HepG2 (cell line): ENCODE measurements around the gene TTC38. TPM values are rescaled to one million over a fixed set of nuclear protein-coding genes. Genes with fewer than 3 reads are reported as not detected.

Experiments
- ARHGAP35 ChIP-seq: sonication (generic); formaldehyde crosslinking; IDR thresholded peaks from 2 replicates; pipeline ENCODE4 v1.9.0; 2022; ENCODE audit warnings: mild to moderate bottlenecking, inconsistent platforms, moderate library complexity, missing genetic modification reagents, borderline replicate concordance
- EP300 ChIP-seq, 3 experiments: sonication (generic) in 1 of 3; formaldehyde crosslinking in 1 of 3; IDR thresholded peaks; 2 replicates each; pipeline versions ENCODE4 v1.5.1 to v1.6.1; 2011 to 2020; ENCODE audit warnings: low read depth in 2 of 3, low read length in 2 of 3, borderline replicate concordance in 1 of 3, improper control_type of control experiment in 1 of 3, mild to moderate bottlenecking in 1 of 3, missing genetic modification reagents in 1 of 3, moderate library complexity in 1 of 3
- GFI1 ChIP-seq: sonication (generic); formaldehyde crosslinking; IDR thresholded peaks from 2 replicates; pipeline ENCODE4 v1.5.0; 2020; ENCODE audit warnings: missing genetic modification reagents, mild to moderate bottlenecking, borderline replicate concordance
- HES4 ChIP-seq: sonication (generic); formaldehyde crosslinking; IDR thresholded peaks from 2 replicates; pipeline ENCODE4 v1.9.0; 2021; ENCODE audit warnings: mild to moderate bottlenecking, missing genetic modification reagents, borderline replicate concordance
- KDM2A ChIP-seq: sonication (generic); formaldehyde crosslinking; IDR thresholded peaks from 2 replicates; pipeline ENCODE4 v1.4.0; 2020; ENCODE audit warnings: low read depth, missing genetic modification reagents, borderline replicate concordance
- KLF12 ChIP-seq: sonication (generic); formaldehyde crosslinking; IDR thresholded peaks from 2 replicates; pipeline ENCODE4 v1.4.0; 2020; ENCODE audit warnings: missing genetic modification reagents, borderline replicate concordance
- KLF6 ChIP-seq: IDR thresholded peaks from 2 replicates; pipeline ENCODE4 v1.8.0; 2016; ENCODE audit warnings: missing biosample characterization, missing genetic modification reagents
- MAF1 ChIP-seq: sonication (generic); formaldehyde crosslinking; IDR thresholded peaks from 2 replicates; pipeline ENCODE4 v1.5.0; 2020; ENCODE audit warnings: missing genetic modification reagents, borderline replicate concordance
- MED1 ChIP-seq: sonication (generic); formaldehyde crosslinking; IDR thresholded peaks from 2 replicates; pipeline ENCODE4 v1.4.0; 2020; ENCODE audit warnings: missing genetic modification reagents
- NCOA2 ChIP-seq: sonication (generic); formaldehyde crosslinking; IDR thresholded peaks from 2 replicates; pipeline ENCODE4 v1.8.0; 2022; ENCODE audit warnings: inconsistent platforms
- PAF1 ChIP-seq: IDR thresholded peaks from 2 replicates; pipeline ENCODE4 v1.6.1; 2016; ENCODE audit warnings: missing genetic modification reagents, missing compliant biosample characterization
- PRPF4 ChIP-seq: fragments of 200-400 bp; formaldehyde crosslinking; IDR thresholded peaks from 2 replicates; pipeline ENCODE4 v1.6.1; 2016; ENCODE audit warnings: low read length, low read depth; ENCODE audit not compliant: poor library complexity, severe bottlenecking
- RAD51 ChIP-seq: fragments of 450-650 bp; IDR thresholded peaks from 2 replicates; pipeline ENCODE4 v1.6.1; 2016; ENCODE audit warnings: borderline replicate concordance
- RFX3 ChIP-seq: IDR thresholded peaks from 2 replicates; pipeline ENCODE4 v1.6.1; 2016; ENCODE audit warnings: missing biosample characterization, missing genetic modification reagents
- SOX13 ChIP-seq, 3 experiments: fragments of 450-650 bp in 1 of 3; sonication (generic) in 1 of 3; formaldehyde crosslinking in 1 of 3; IDR thresholded peaks in 2 of 3; conservative IDR thresholded peaks in 1 of 3; 2 replicates each; pipeline versions ENCODE4 v1.5.0 to v1.6.1; 2016 to 2020; ENCODE audit warnings: antibody characterized with exemption in 1 of 3, mild to moderate bottlenecking in 1 of 3, missing compliant biosample characterization in 1 of 3, missing genetic modification reagents in 1 of 3, moderate library complexity in 1 of 3
- STAT6 ChIP-seq: sonication (generic); formaldehyde crosslinking; IDR thresholded peaks from 2 replicates; pipeline ENCODE4 v1.4.0; 2020; ENCODE audit warnings: missing genetic modification reagents, mild to moderate bottlenecking, borderline replicate concordance
- TRIM22 ChIP-seq: fragments of 450-650 bp; IDR thresholded peaks from 2 replicates; pipeline ENCODE4 v1.6.1; 2017
- XRCC5 ChIP-seq: fragments of 200-400 bp; formaldehyde crosslinking; optimal IDR thresholded peaks from 2 replicates; pipeline ENCODE3; 2017; ENCODE audit warnings: mild to moderate bottlenecking, low read length
- ZNF263 ChIP-seq: sonication (generic); formaldehyde crosslinking; IDR thresholded peaks from 2 replicates; pipeline ENCODE4 v1.4.0; 2020; ENCODE audit warnings: missing genetic modification reagents
- ZNF274 ChIP-seq: sonication (generic); formaldehyde crosslinking; IDR thresholded peaks from 2 replicates; pipeline ENCODE4 v1.5.1; 2020; ENCODE audit warnings: mild to moderate bottlenecking, missing genetic modification reagents
- ZNF432 ChIP-seq: sonication (generic); formaldehyde crosslinking; IDR thresholded peaks from 2 replicates; pipeline ENCODE4 v1.5.0; 2020; ENCODE audit warnings: missing genetic modification reagents, mild to moderate bottlenecking, borderline replicate concordance
- ZNF572 ChIP-seq: sonication (generic); formaldehyde crosslinking; IDR thresholded peaks from 2 replicates; pipeline ENCODE4 v1.5.1; 2020; ENCODE audit warnings: mild to moderate bottlenecking, missing genetic modification reagents
- polyA plus RNA-seq, 8 experiments: library from polyadenylated mRNA; depleted of rRNA in 3 of 8; stranded (reverse) in 7 of 8; unstranded in 1 of 8; fragments of >200 nt; fragmentation: Illumina TruSeq in 4 of 8; extraction: Trizol in 4 of 8; gene quantifications; 2 replicates each; pipeline versions ENCODE4 v1.2.1 to v1.2.3, GENCODE V29; 2011 to 2016; ENCODE audit warnings: low read depth in 4 of 8, missing spikeins in 1 of 8, mixed read lengths in 1 of 8; ENCODE audit not compliant: insufficient read depth in 1 of 8
- total RNA-seq, 5 experiments: library from RNA; depleted of rRNA; stranded (reverse); fragments of >200 nt; fragmentation: Illumina TruSeq; extraction: Trizol; gene quantifications; 2 replicates each; pipeline ENCODE4 v1.2.3, GENCODE V29; 2016; ENCODE audit warnings: low read depth in 1 of 5
- TF ChIP-seq, protein P1 (sequence below): sonication (generic); formaldehyde crosslinking; IDR thresholded peaks from 2 replicates; pipeline ENCODE4 v1.4.0; 2020; ENCODE audit warnings: missing genetic modification reagents, low read depth, mild to moderate bottlenecking, borderline replicate concordance

The TTC38 gene
- total and polyA plus RNA-seq, 2 of the 13 experiments (the other 11 are each of a cell fraction or from before 2014, with no cell fraction given), result 101 to 105 TPM

DNA sequence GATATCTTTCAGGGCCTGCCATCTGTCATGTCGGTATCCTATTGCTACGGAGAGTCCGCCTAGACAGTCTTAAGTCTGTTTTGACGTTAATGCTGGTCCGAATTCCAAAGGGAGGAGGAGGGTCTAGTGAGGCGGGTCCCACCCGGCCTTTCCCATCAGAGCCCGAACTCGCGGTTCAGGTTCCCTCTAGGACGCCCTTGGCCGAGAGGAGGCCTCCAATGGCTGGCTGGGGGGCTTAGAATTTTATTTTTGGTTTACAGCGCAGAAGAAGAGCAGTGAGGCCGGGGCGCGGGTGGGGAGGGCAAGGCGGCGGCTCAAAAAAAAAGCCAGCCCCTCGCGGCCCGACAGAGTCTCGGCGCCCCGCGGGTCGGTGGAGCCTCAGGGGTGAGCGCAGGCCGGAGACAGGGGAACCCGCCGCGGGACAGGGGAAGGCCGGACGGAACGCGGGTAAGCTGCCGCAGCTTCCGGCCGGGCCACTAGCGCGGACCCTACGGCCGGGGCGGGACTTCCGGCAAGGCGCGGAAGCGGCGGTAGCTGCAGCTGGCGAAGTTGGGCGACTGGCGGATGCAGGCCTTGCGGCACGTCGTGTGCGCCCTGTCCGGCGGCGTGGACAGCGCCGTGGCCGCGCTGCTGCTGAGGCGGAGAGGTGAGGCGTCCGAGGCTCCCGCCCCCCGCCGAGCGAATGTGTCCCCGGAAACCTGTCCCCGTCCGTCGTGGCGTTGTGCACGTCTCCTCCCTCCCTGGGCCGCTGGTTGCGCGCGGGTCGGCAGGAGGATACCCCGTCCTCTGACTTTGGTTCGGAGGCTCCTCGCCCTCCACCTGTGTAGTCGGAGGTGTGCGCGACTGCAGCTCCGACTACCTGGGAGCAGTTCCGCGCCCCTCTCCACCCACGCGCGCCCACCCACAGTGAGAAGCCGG, 67.7 kb downstream of the TTC38 start, which contains the start of gene TRMU (continued):
- TF ChIP-seq KDM2A (peak; percentile 98), PAF1 (CRISPR knock-in tag) (no peak), EP300 (IDR thresholded peaks at IDR 0.05; ENCODE audit: low read depth in 2 of 2, low read length in 2 of 2) (0 out of 4 replicates have a peak, but pooled peaks of 1 of the 2 experiments have one; percentile 37), EP300 (CRISPR knock-in tag; IDR thresholded peaks at IDR 0.05; ENCODE audit: borderline replicate concordance) (no peak; the same call in 1 of the 2 replicates), GFI1 (CRISPR knock-in tag) (peak; percentile 68; the same call in 1 of the 2 replicates), NCOA2 (CRISPR knock-in tag) (peak; percentile 70; the same call in 1 of the 2 replicates), RAD51 (no peak), XRCC5 (peak; percentile 96), ZNF432 (CRISPR knock-in tag) (no peak; the same call in 1 of the 2 replicates), ARHGAP35 (peak; percentile 93), STAT6 (no peak), MED1 (CRISPR knock-in tag) (peak; percentile 81), KLF6 (no peak; the same call in 1 of the 2 replicates), TRIM22 (no peak), PRPF4 (no peak), ZNF274 (CRISPR knock-in tag) (peak; percentile 70; the same call in 1 of the 2 replicates), MAF1 (CRISPR knock-in tag) (peak; percentile 79), HES4 (CRISPR knock-in tag) (peak; percentile 92), ZNF263 (CRISPR knock-in tag) (peak; percentile 48; the same call in 1 of the 2 replicates), SOX13 (IDR thresholded peaks at IDR 0.05) (no peak), SOX13 (CRISPR knock-in tag; conservative IDR thresholded peaks at IDR 0.05 in 1 of 2, IDR thresholded peaks at IDR 0.05 in 1 of 2) (peak in 1 of 2 experiments; percentile 59; a peak in 1 of 4 replicates), ZNF572 (CRISPR knock-in tag) (0 out of 2 replicates have a peak, but pooled peaks have one; percentile 70), KLF12 (CRISPR knock-in tag) (0 out of 2 replicates have a peak, but pooled peaks have one; percentile 60), RFX3 (CRISPR knock-in tag) (no peak)
- TF ChIP-seq, protein P1, sequence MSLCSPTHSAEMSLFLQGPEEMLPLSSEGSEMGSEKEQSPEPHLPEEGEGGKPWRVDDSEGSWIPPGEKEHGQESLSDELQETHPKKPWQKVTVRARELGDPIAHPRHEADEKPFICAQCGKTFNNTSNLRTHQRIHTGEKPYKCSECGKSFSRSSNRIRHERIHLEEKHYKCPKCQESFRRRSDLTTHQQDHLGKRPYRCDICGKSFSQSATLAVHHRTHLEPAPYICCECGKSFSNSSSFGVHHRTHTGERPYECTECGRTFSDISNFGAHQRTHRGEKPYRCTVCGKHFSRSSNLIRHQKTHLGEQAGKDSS (CRISPR knock-in tag), result peak; percentile 92
